ENCODE results near the gene FBXO7. TPM values are rescaled to one million over a fixed set of nuclear protein-coding genes. Genes with fewer than 3 reads are reported as not detected.

Gene FBXO7
- total RNA-seq (2021): 89.0 and 95.2 TPM in 2 replicates
- Bru-seq, nascent RNA: percentile 92 among the genes with signal in this experiment
- percentile 88 among the genes with signal in this experiment for BruChase-seq, experiment 1, labeled RNA remaining after a 2-hour chase
- percentile 89 among the genes with signal in this experiment for BruChase-seq, experiment 2, labeled RNA remaining after a 6-hour chase
- long read RNA-seq, transcript FBXO7-206 (9 exons, 1,535 nt): minor isoform, 9 of 284 reads
- long read RNA-seq, transcript FBXO7-204 (9 exons, 1,921 nt): minor isoform, 20 of 284 reads
- long read RNA-seq, transcript FBXO7-201 (9 exons, 2,195 nt): major isoform, 197 of 284 reads
- long read RNA-seq, transcript FBXO7-202 (9 exons, 1,888 nt): minor isoform, 23 of 284 reads
- long read RNA-seq, partial matches to known transcripts: 12 of 284 reads
- long read RNA-seq, other reads (novel, unspliced or antisense): 16 of 284 reads

GRCh38 chr22:32474635-32475467 is at the start of gene FBXO7:
FBXO7 (plus strand) TSS chr22:32474811; CDS start chr22:32475003, 192 bp downstream.
- TF ChIP-seq, protein P1, sequence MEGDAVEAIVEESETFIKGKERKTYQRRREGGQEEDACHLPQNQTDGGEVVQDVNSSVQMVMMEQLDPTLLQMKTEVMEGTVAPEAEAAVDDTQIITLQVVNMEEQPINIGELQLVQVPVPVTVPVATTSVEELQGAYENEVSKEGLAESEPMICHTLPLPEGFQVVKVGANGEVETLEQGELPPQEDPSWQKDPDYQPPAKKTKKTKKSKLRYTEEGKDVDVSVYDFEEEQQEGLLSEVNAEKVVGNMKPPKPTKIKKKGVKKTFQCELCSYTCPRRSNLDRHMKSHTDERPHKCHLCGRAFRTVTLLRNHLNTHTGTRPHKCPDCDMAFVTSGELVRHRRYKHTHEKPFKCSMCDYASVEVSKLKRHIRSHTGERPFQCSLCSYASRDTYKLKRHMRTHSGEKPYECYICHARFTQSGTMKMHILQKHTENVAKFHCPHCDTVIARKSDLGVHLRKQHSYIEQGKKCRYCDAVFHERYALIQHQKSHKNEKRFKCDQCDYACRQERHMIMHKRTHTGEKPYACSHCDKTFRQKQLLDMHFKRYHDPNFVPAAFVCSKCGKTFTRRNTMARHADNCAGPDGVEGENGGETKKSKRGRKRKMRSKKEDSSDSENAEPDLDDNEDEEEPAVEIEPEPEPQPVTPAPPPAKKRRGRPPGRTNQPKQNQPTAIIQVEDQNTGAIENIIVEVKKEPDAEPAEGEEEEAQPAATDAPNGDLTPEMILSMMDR (conservative IDR thresholded peaks at IDR 0.05; ENCODE audit: low read depth, low read length): peak; percentile 53
- TF ChIP-seq EZH2 (IDR thresholded peaks at IDR 0.05; ENCODE audit: borderline replicate concordance, low read depth, low read length, poor library complexity, severe bottlenecking): no peak
- Histone ChIP-seq H3K4me3 (ENCODE audit: low read depth, low read length, poor library complexity, severe bottlenecking) (peak within 1 kb of the TSS; percentile 96), H3K36me3 (ENCODE audit: insufficient read depth, low read length, poor library complexity, severe bottlenecking) (no peaks in the 10 kb centered on the region)

GRCh38 chr22:32426881-32427280 is 47.7 kb upstream of the FBXO7 start:
- Histone ChIP-seq H3K36me3 (ENCODE audit: insufficient read depth, low read length, poor library complexity, severe bottlenecking) (no peaks in the 10 kb centered on the region), H3K27ac (ENCODE audit: low read depth, low read length, poor library complexity, severe bottlenecking) (no peak overlapping the region), H3K27me3 (replicated peaks; ENCODE audit: insufficient read depth, low read depth, low read length, poor library complexity) (peaks cover 18% of the 10 kb centered on the region), H3K4me3 (ENCODE audit: low read depth, low read length, poor library complexity, severe bottlenecking) (no peak overlapping the region), H3K9me3 (ENCODE audit: low read depth, low read length, poor library complexity, severe bottlenecking) (no peaks in the 10 kb centered on the region), H3K4me1 (ENCODE audit: insufficient read depth, low read length, poor library complexity, severe bottlenecking) (no peaks in the 10 kb centered on the region)
- TF ChIP-seq, protein P1 (conservative IDR thresholded peaks at IDR 0.05; ENCODE audit: low read depth, low read length): no peak
- no peak for TF ChIP-seq EZH2 (IDR thresholded peaks at IDR 0.05; ENCODE audit: borderline replicate concordance, low read depth, low read length, poor library complexity, severe bottlenecking)
- ChIA-PET CTCF (no interaction called here), POLR2A (ENCODE audit: low non-redundant PET) (no interaction called here)
- BruUV-seq (replicated peaks): no TSS peak
- no peak for DNase-seq (ENCODE audit: low spot score)
- intact Hi-C loops (cut with micrococcal nuclease; ENCODE audit: unreplicated experiment): no loop called here

More at GRCh38 chr22:32474635-32475467, at the start of gene FBXO7:
- ChIA-PET POLR2A (ENCODE audit: low non-redundant PET) (no interaction called here), CTCF (interaction anchor here (0.6 to 0.7 kb wide), 3 partner anchors 84 to 322 kb away, joined by 3 to 11 read pairs (median 3); partner anchors contain the start of gene RFPL2)
- H3K27me3 ChIP-seq (replicated peaks; ENCODE audit: insufficient read depth, low read depth, low read length, poor library complexity): no peaks in the 10 kb centered on the region
- H3K9me3 ChIP-seq (ENCODE audit: low read depth, low read length, poor library complexity, severe bottlenecking): no peaks in the 10 kb centered on the region
- H3K27ac ChIP-seq (ENCODE audit: low read depth, low read length, poor library complexity, severe bottlenecking): peak within 1 kb of the TSS; percentile 94
- H3K4me1 ChIP-seq (ENCODE audit: insufficient read depth, low read length, poor library complexity, severe bottlenecking): peaks cover 18% of the 10 kb centered on the region
- intact Hi-C loops (cut with micrococcal nuclease; ENCODE audit: unreplicated experiment): loop anchor here (2.0 to 10.0 kb wide), 6 partner anchors 62 to 810 kb away; partner anchors contain the start of genes PISD and RTCB
- no TSS peak for BruUV-seq (replicated peaks)
- DNase-seq (ENCODE audit: low spot score): peak; percentile 96

GRCh38 chr22:32430352-32430751 is 44.3 kb upstream of the FBXO7 start:
- CTCF ChIA-PET: no interaction called here
- Histone ChIP-seq H3K4me3 (ENCODE audit: low read depth, low read length, poor library complexity, severe bottlenecking) (no peak overlapping the region), H3K36me3 (ENCODE audit: insufficient read depth, low read length, poor library complexity, severe bottlenecking) (no peaks in the 10 kb centered on the region), H3K9me3 (ENCODE audit: low read depth, low read length, poor library complexity, severe bottlenecking) (no peaks in the 10 kb centered on the region), H3K27ac (ENCODE audit: low read depth, low read length, poor library complexity, severe bottlenecking) (no peak overlapping the region), H3K27me3 (replicated peaks; ENCODE audit: insufficient read depth, low read depth, low read length, poor library complexity) (peaks cover 9% of the 10 kb centered on the region), H3K4me1 (ENCODE audit: insufficient read depth, low read length, poor library complexity, severe bottlenecking) (no peaks in the 10 kb centered on the region)
- DNase-seq (ENCODE audit: low spot score): no peak
- no peak for TF ChIP-seq EZH2 (IDR thresholded peaks at IDR 0.05; ENCODE audit: borderline replicate concordance, low read depth, low read length, poor library complexity, severe bottlenecking)
- TF ChIP-seq, protein P1 (conservative IDR thresholded peaks at IDR 0.05; ENCODE audit: low read depth, low read length): no peak
- POLR2A ChIA-PET (ENCODE audit: low non-redundant PET): interaction anchor here (0.6 kb wide), 1 partner anchor 23 kb away, joined by 3 read pairs; no protein-coding TSS in a partner anchor
- no TSS peak for BruUV-seq (replicated peaks)
- intact Hi-C loops (cut with micrococcal nuclease; ENCODE audit: unreplicated experiment): no loop called here
